Stimulated activated CD8-positive, alpha-beta memory T cell treated with anti-CD3 and anti-CD28 coated beads, Interleukin-12 subunit alpha, Interleukin-12 subunit beta, amount 100 ng/mL, for 24 hours (primary cell): ENCODE data around the gene LDLRAD4.

Source experiments
- DNase-seq: peaks from one replicate; pipeline ENCODE4 v3.0.0-alpha.2; 2020; ENCODE audit errors: extremely low read depth

Gene LDLRAD4

DNA sequence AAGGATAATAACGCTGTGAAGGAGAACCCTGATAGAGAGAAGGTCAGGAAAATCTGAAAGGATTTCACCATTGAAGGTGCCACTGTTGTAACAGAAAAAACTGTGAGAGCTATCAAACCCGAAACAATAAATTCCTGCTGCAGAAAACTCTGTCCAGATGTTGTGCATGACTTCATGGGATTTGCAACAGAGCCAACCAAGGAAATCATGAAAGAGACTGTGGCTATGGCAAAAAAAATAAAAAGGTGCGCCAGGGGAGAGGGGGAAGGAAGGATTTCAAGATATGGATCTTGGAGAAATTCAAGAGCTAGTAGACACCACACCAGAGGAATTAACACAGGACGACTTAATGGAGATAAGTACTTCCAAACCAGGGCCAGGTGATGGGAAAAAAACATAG lies 88.0 kb downstream of the LDLRAD4 start:
- DNase-seq = no peak

- no peak for DNase-seq
Observed at GRCh38 chr18:13308369-13308768, 89.8 kb downstream of the LDLRAD4 start.

GRCh38 chr18:13309031-13309747 lies 90.6 kb downstream of the LDLRAD4 start:
- DNase-seq = no peak

DNA sequence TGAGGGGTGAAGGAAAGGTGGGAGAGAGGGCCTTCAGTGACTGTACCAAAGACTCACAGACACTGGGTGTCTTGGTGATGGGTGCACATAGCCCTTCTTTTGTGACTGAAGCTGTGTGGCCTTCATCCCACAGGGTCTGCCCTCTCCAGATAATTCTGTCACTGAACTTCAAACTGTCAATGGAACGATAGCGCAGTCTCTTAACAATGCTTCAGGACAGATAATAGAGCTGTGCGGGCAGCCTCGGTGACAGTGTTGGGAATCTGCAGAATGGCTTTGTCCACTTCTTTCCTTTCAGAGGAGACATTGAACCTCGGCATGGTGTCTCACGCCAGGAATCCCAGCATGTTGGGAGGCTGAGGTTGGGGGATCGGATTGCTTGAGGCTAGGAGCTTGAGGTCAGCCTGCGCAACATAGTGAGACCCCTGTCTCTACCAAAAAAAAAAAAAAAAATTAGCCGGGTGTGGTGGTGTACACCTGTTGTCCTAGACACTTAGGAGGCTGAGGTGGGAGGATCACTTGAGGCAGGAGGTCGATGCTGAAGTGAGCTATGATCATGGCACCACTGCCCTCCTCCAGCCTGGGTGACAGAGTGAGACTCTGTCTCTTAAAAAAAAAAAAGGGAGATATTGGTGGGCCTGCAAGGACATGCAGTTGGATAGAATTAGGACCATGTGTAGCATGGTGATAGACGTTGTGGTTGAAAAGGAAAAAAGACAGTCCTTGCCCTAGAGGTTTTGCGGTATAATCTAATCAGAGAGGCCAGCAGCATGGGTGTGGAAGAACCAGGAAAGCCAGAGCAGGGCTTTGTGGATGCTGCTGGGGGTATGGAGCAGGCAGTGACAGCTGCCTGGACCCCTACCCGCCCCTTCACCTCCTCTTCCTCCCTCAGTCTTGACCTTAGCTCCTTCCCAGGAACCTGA lies 91.4 kb downstream of the LDLRAD4 start:
- no peak for DNase-seq

DNA sequence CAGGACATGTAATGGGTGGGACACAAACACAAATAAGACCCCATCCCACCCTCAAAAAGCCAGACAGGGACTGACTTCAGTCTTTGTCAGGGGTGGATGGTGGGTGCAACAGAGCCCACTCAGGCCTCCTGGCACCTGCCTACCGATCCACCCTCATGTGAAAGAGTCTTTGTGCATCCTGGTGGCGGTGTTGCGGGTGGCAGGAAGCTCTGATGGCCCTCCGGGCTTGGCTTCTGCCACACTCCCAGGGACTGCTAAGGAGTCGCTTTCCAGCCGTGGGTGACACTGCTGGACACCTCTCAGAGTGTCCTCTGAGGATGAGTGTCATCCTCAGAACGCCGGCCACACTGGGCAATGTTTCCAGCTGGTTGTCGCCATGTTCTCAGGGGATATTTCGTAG lies 92.6 kb downstream of the LDLRAD4 start:
- DNase-seq = no peak

- DNase-seq = no peak
Observed at GRCh38 chr18:13312515-13312914, 94.0 kb downstream of the LDLRAD4 start.

GRCh38 chr18:13313006-13313686 lies 94.6 kb downstream of the LDLRAD4 start:
- DNase-seq = no peak

DNA sequence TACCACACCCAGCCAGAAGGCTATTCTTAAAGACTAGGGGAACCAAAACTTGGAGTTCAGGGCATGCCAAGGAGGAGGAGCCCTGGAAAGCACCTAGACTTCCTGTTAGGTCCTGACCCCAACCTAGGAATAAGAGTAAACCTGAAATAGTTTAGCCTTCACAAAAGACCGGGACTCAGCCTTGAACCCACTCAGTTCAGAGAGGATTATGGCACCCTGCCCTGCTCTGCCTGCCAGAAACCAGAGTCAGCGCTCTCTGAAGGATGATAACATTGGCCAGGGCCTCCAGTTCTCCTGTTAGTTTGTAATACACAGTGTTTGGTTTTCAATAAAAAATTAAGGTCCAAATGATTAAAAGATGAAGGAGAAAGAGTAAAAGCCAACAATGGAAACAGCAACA lies 96.4 kb downstream of the LDLRAD4 start:
- no peak for DNase-seq

- DNase-seq = no peak
Observed at GRCh38 chr18:13316063-13316462, 97.5 kb downstream of the LDLRAD4 start.

DNA sequence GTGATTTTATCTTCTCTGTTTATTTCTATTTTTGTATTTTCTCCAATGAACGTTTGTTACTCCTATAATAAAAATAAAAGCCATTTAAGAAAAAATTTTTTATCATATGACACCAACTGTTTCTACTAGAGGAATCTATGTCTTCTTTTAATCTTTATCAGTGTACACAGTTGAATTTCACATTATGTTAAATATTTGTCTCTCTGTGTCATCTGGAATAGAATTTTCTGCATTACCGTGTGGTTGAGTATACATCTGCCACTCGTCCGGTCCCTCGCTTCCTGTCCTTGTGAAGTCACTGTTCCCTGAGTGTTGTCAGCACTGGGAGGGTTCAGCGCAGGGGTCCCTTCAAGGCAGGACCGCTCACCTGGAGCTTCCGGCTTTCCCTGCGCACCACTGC lies 99.2 kb downstream of the LDLRAD4 start:
- no peak for DNase-seq

- DNase-seq = no peak
Observed at GRCh38 chr18:13318731-13319501, 100.4 kb downstream of the LDLRAD4 start.

DNA sequence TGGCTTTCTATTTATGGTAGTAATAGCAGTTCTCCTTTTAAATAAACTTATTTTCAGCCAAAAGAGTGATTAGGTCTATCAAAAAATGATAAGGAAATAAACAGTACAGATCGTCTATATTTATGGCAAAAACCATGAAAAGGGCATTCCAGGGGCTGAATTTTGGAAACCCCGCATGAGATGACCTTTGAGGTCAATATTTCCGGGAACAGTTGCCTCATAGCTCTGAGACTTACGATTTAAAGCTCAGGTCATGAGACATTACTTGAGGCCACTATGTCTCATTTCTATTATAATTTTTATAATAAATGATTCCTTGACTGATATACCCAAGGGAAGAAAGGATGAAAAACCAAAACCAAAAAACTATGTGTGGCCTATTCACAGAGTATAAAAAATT lies 101.1 kb downstream of the LDLRAD4 start:
- DNase-seq = no peak

DNA sequence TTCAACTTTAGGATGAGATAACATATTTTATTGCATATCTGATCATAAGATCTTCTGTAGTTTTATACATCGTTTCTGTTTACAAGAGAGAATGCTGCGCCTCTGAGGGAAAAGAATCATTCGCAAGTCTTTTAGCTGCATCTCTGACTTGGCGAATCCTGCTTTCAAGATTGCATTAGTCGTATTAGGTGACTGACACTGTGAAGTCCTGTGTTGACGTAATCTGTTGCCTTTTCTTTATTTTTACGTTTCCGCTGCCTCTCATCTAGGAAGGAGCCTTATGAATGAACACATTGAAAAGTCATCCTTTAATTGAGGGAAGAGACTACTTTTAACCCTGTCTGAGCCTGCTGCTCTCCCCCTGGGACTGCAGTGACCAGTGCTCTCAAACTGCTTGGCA lies 101.5 kb downstream of the LDLRAD4 start:
- no peak for DNase-seq

- DNase-seq = no peak
Observed at GRCh38 chr18:13320891-13321425, 102.4 kb downstream of the LDLRAD4 start.

DNA sequence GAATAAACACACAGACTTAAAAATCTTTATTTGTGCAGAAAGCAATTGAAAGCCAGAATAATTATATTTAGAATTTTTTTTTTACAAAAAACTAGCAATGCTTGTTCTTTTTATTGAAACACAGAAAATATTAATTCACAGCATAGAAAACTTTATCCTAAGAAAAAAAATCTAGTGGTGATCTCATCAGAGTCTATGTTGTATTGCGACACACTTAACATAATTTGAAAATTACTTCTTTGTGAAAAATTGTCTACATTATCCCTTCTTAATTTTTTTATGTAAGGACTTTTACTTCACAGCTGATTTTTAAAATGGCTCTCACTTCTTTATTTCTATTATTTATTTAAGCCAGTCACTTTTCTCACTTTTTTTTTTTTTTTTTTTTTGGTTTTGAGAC lies 103.4 kb downstream of the LDLRAD4 start:
- no peak for DNase-seq

- DNase-seq = no peak
Observed at GRCh38 chr18:13323186-13323585, 104.6 kb downstream of the LDLRAD4 start.

DNA sequence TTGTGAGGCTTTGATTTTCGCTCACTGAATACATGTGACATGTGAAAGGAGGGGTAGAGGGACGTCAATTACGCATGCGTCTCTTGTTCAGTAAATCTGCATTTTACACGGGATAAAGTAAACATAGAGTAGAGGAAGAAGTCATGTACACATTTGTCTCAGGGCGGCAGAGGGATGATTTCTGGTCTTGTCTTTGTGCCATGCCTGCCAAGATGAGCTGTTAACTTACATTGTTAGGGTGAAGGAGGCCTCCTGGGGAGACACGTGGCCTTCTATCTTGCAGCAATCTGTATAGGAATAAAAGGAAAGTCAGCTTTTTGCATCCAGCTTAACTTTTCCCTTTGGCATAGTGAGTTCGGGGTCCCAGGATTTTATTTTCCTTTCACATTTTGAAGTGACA lies 106.3 kb downstream of the LDLRAD4 start:
- DNase-seq = no peak

- DNase-seq = no peak
Observed at GRCh38 chr18:13328213-13328612, 109.7 kb downstream of the LDLRAD4 start.

DNA sequence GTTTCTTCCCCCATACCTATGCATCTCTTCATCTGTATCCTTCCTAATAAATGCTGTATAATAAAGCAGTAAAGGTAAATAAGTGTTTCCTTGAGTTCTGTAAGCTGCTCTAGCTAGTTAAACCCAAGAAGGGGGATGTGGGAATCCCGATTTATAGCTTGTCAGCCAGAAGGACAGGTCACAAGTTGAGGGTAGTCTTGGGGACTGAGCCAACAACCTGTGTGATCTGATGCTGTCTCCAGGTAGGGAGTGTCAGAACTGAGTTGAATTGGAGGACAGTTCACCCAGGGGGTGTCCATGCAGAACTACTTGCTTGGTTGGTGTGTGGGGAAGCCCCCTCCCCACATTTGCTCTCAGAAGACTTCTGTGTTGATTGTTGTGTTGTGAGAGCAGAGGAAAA lies 112.4 kb downstream of the LDLRAD4 start:
- DNase-seq = no peak

- DNase-seq = no peak
Observed at GRCh38 chr18:13331846-13332245, 113.3 kb downstream of the LDLRAD4 start.

GRCh38 chr18:13332874-13333273 lies 114.3 kb downstream of the LDLRAD4 start:
- no peak for DNase-seq

DNA sequence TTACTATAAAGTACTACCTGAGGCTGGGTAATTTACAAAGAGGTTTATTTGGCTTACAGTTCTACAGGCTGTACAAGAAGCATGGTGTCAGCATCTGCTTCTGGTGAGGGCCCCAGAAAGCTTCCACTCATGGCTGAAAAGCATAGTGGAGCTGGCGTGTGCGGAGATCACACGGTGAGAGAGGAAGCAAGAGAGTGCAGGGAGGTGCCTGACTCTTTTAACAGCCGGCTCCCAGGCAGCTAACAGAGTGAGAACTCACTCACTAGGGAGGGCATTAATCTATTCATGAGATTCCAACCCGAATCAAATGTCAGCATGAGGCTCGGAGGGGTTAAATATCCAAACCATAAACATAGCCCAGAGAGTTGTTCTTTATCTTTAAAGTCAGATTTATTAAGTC lies 117.3 kb downstream of the LDLRAD4 start:
- DNase-seq = no peak
